ENCODE measurements around the gene HECW1.

Gene HECW1

GRCh38 chr7:43308913-43309705 is 196.7 kb downstream of the HECW1 start:
- no peak overlapping the region for H4K8ac ChIP-seq (ENCODE audit: low read depth, low read length)
- no peak overlapping the region for H3K4me3 ChIP-seq (ENCODE audit: low read length)
- H3K79me2 ChIP-seq (ENCODE audit: control insufficient read depth, insufficient read depth, low read length), result no peaks in the 10 kb centered on the region
- no peak overlapping the region for H2AK5ac ChIP-seq (ENCODE audit: low read length)
- H2BK15ac ChIP-seq (replicated peaks; ENCODE audit: low read depth), result peak overlapping the region; percentile 39
- no peaks in the 10 kb centered on the region for H3K79me1 ChIP-seq (ENCODE audit: low read length)
- H3K4ac ChIP-seq (ENCODE audit: low read depth, low read length), result no peak overlapping the region
- WGBS (ENCODE audit: extremely low coverage, insufficient coverage, low lambda C conversion rate), result no CpG with 5 or more reads among the region's 8 CpGs
- no peak overlapping the region for H3K23ac ChIP-seq (ENCODE audit: low read length)
- H3K9ac ChIP-seq (ENCODE audit: low read length), result no peak overlapping the region
- H3K18ac ChIP-seq (ENCODE audit: low read length), result no peak overlapping the region
- no peak for DNase-seq
- no peaks in the 10 kb centered on the region for H3K36me3 ChIP-seq (ENCODE audit: control insufficient read depth, insufficient read depth, low read length)
- H2BK120ac ChIP-seq (ENCODE audit: low read depth, low read length), result no peak overlapping the region
- H3K4me2 ChIP-seq (ENCODE audit: low read length), result no peak overlapping the region
- H3K4me1 ChIP-seq (ENCODE audit: control insufficient read depth, low read depth, low read length), result no peaks in the 10 kb centered on the region
- H3K27ac ChIP-seq (ENCODE audit: low read depth, low read length), result no peak overlapping the region
- H4K5ac ChIP-seq (ENCODE audit: low read length), result no peak overlapping the region
- no peak overlapping the region for H2BK5ac ChIP-seq (ENCODE audit: low read length)
- H3K56ac ChIP-seq (ENCODE audit: low read length), result no peak overlapping the region
- H3K27me3 ChIP-seq (ENCODE audit: insufficient read depth, low read length, poor library complexity), result no peaks in the 10 kb centered on the region

- no peaks in the 10 kb centered on the region for H3K27me3 ChIP-seq (ENCODE audit: insufficient read depth, low read length, poor library complexity)
- no peaks in the 10 kb centered on the region for H3K79me1 ChIP-seq (ENCODE audit: low read length)
- H3K4me3 ChIP-seq (ENCODE audit: low read length), result no peak overlapping the region
- no CpG with 5 or more reads among the region's 2 CpGs for WGBS (ENCODE audit: extremely low coverage, insufficient coverage, low lambda C conversion rate)
- H2BK5ac ChIP-seq (ENCODE audit: low read length), result no peak overlapping the region
- H3K4me1 ChIP-seq (ENCODE audit: control insufficient read depth, low read depth, low read length), result no peaks in the 10 kb centered on the region
- no peak overlapping the region for H3K23ac ChIP-seq (ENCODE audit: low read length)
- H4K8ac ChIP-seq (ENCODE audit: low read depth, low read length), result no peak overlapping the region
- H3K56ac ChIP-seq (ENCODE audit: low read length), result no peak overlapping the region
- no peak overlapping the region for H4K5ac ChIP-seq (ENCODE audit: low read length)
- H3K18ac ChIP-seq (ENCODE audit: low read length), result no peak overlapping the region
- H3K9ac ChIP-seq (ENCODE audit: low read length), result no peak overlapping the region
- H3K4me2 ChIP-seq (ENCODE audit: low read length), result no peak overlapping the region
- no peaks in the 10 kb centered on the region for H3K79me2 ChIP-seq (ENCODE audit: control insufficient read depth, insufficient read depth, low read length)
- peak overlapping the region; percentile 39 for H2BK15ac ChIP-seq (replicated peaks; ENCODE audit: low read depth)
- H2AK5ac ChIP-seq (ENCODE audit: low read length), result no peak overlapping the region
- H3K36me3 ChIP-seq (ENCODE audit: control insufficient read depth, insufficient read depth, low read length), result no peaks in the 10 kb centered on the region
- no peak for DNase-seq
- no peak overlapping the region for H2BK120ac ChIP-seq (ENCODE audit: low read depth, low read length)
- H3K27ac ChIP-seq (ENCODE audit: low read depth, low read length), result no peak overlapping the region
- no peak overlapping the region for H3K4ac ChIP-seq (ENCODE audit: low read depth, low read length)
These were observed 197.2 kb downstream of the HECW1 start for GRCh38 chr7:43309706-43310022.

GRCh38 chr7:43311052-43311451 is 198.6 kb downstream of the HECW1 start:
- Histone ChIP-seq H3K18ac (ENCODE audit: low read length) (no peak overlapping the region), H3K4me3 (ENCODE audit: low read length) (no peak overlapping the region), H3K27me3 (ENCODE audit: insufficient read depth, low read length, poor library complexity) (no peaks in the 10 kb centered on the region), H3K56ac (ENCODE audit: low read length) (no peak overlapping the region), H4K8ac (ENCODE audit: low read depth, low read length) (no peak overlapping the region), H4K5ac (ENCODE audit: low read length) (no peak overlapping the region), H2BK15ac (replicated peaks; ENCODE audit: low read depth) (no peak overlapping the region), H3K79me1 (ENCODE audit: low read length) (no peaks in the 10 kb centered on the region), H3K79me2 (ENCODE audit: control insufficient read depth, insufficient read depth, low read length) (no peaks in the 10 kb centered on the region), H3K9ac (ENCODE audit: low read length) (no peak overlapping the region), H3K23ac (ENCODE audit: low read length) (no peak overlapping the region), H3K4me2 (ENCODE audit: low read length) (no peak overlapping the region), H2BK120ac (ENCODE audit: low read depth, low read length) (no peak overlapping the region), H3K4me1 (ENCODE audit: control insufficient read depth, low read depth, low read length) (no peaks in the 10 kb centered on the region), H3K27ac (ENCODE audit: low read depth, low read length) (no peak overlapping the region), H2BK5ac (ENCODE audit: low read length) (no peak overlapping the region), H3K4ac (ENCODE audit: low read depth, low read length) (no peak overlapping the region), H2AK5ac (ENCODE audit: low read length) (no peak overlapping the region), H3K36me3 (ENCODE audit: control insufficient read depth, insufficient read depth, low read length) (no peaks in the 10 kb centered on the region)
- DNase-seq, result no peak
- no CpG with 5 or more reads among the region's 5 CpGs for WGBS (ENCODE audit: extremely low coverage, insufficient coverage, low lambda C conversion rate)

GRCh38 chr7:43311694-43312093 is 199.2 kb downstream of the HECW1 start:
- Histone ChIP-seq H3K4ac (ENCODE audit: low read depth, low read length) (no peak overlapping the region), H2BK120ac (ENCODE audit: low read depth, low read length) (no peak overlapping the region), H3K4me3 (ENCODE audit: low read length) (no peak overlapping the region), H3K27ac (ENCODE audit: low read depth, low read length) (no peak overlapping the region), H3K27me3 (ENCODE audit: insufficient read depth, low read length, poor library complexity) (no peaks in the 10 kb centered on the region), H2BK5ac (ENCODE audit: low read length) (no peak overlapping the region), H3K23ac (ENCODE audit: low read length) (no peak overlapping the region), H3K18ac (ENCODE audit: low read length) (no peak overlapping the region), H3K56ac (ENCODE audit: low read length) (no peak overlapping the region), H3K9ac (ENCODE audit: low read length) (no peak overlapping the region), H4K5ac (ENCODE audit: low read length) (no peak overlapping the region), H2AK5ac (ENCODE audit: low read length) (no peak overlapping the region), H4K8ac (ENCODE audit: low read depth, low read length) (no peak overlapping the region), H2BK15ac (replicated peaks; ENCODE audit: low read depth) (no peak overlapping the region), H3K4me2 (ENCODE audit: low read length) (no peak overlapping the region), H3K79me2 (ENCODE audit: control insufficient read depth, insufficient read depth, low read length) (no peaks in the 10 kb centered on the region), H3K4me1 (ENCODE audit: control insufficient read depth, low read depth, low read length) (no peaks in the 10 kb centered on the region), H3K79me1 (ENCODE audit: low read length) (no peaks in the 10 kb centered on the region), H3K36me3 (ENCODE audit: control insufficient read depth, insufficient read depth, low read length) (no peaks in the 10 kb centered on the region)
- DNase-seq, result no peak
- WGBS (ENCODE audit: extremely low coverage, insufficient coverage, low lambda C conversion rate), result no CpG with 5 or more reads among the region's 22 CpGs

- H3K79me2 ChIP-seq (ENCODE audit: control insufficient read depth, insufficient read depth, low read length), result no peaks in the 10 kb centered on the region
- H3K18ac ChIP-seq (ENCODE audit: low read length), result no peak overlapping the region
- no peaks in the 10 kb centered on the region for H3K36me3 ChIP-seq (ENCODE audit: control insufficient read depth, insufficient read depth, low read length)
- H2BK120ac ChIP-seq (ENCODE audit: low read depth, low read length), result no peak overlapping the region
- WGBS (ENCODE audit: extremely low coverage, insufficient coverage, low lambda C conversion rate), result no CpG with 5 or more reads among the region's 9 CpGs
- no peak overlapping the region for H3K56ac ChIP-seq (ENCODE audit: low read length)
- no peak overlapping the region for H4K5ac ChIP-seq (ENCODE audit: low read length)
- H3K4ac ChIP-seq (ENCODE audit: low read depth, low read length), result no peak overlapping the region
- H2AK5ac ChIP-seq (ENCODE audit: low read length), result no peak overlapping the region
- H3K27ac ChIP-seq (ENCODE audit: low read depth, low read length), result no peak overlapping the region
- H3K23ac ChIP-seq (ENCODE audit: low read length), result no peak overlapping the region
- no peaks in the 10 kb centered on the region for H3K4me1 ChIP-seq (ENCODE audit: control insufficient read depth, low read depth, low read length)
- no peak overlapping the region for H3K4me3 ChIP-seq (ENCODE audit: low read length)
- DNase-seq, result no peak
- no peak overlapping the region for H2BK15ac ChIP-seq (replicated peaks; ENCODE audit: low read depth)
- no peak overlapping the region for H2BK5ac ChIP-seq (ENCODE audit: low read length)
- H3K27me3 ChIP-seq (ENCODE audit: insufficient read depth, low read length, poor library complexity), result no peaks in the 10 kb centered on the region
- H4K8ac ChIP-seq (ENCODE audit: low read depth, low read length), result no peak overlapping the region
- H3K4me2 ChIP-seq (ENCODE audit: low read length), result no peak overlapping the region
- no peaks in the 10 kb centered on the region for H3K79me1 ChIP-seq (ENCODE audit: low read length)
- no peak overlapping the region for H3K9ac ChIP-seq (ENCODE audit: low read length)
These were observed 201.4 kb downstream of the HECW1 start for GRCh38 chr7:43313628-43314378.

Measured in mesendoderm (in vitro differentiated cells).